Thoracic aorta (tissue), 2 donors: ENCODE data around the gene IL17D. TPM values are rescaled to one million over a fixed set of nuclear protein-coding genes. Genes with fewer than 3 reads are reported as not detected.
A peak's percentile ranks its signal among the peaks of the same experiment; 100 is the strongest.

Source experiments
- ATAC-seq: fragments of 150-250 bp; one replicate; pipeline ENCODE4 v1.8.0; 2017; ENCODE audit warnings: low read depth; ENCODE audit not compliant: insufficient number of reproducible peaks, low FRiP score
- DNase-seq: peaks from one replicate; pipeline ENCODE4 v3.0.0-alpha.2; 2020; ENCODE audit warnings: low spot score
- H3K27ac ChIP-seq, 2 donors: fragments of 200-600 bp; sonication (generic); 1 replicate in 1 of 2; 2 replicates in 1 of 2; pipeline ENCODE4 v1.5.1; 2016; ENCODE audit warnings: mild to moderate bottlenecking in 2 of 2, moderate library complexity in 2 of 2
- H3K27me3 ChIP-seq: fragments of 200-600 bp; sonication (generic); replicated peaks from 2 replicates; pipeline ENCODE4 v1.6.0; 2016; ENCODE audit warnings: mild to moderate bottlenecking; ENCODE audit not compliant: insufficient read depth
- H3K36me3 ChIP-seq: fragments of 200-600 bp; sonication (generic); one replicate; pipeline ENCODE4 v1.5.1; 2016
- H3K4me1 ChIP-seq, 2 donors: fragments of 200-600 bp; sonication (generic); 1 replicate in 1 of 2; 2 replicates in 1 of 2; pipeline versions ENCODE4 v1.5.1 to v1.6.0; 2016; ENCODE audit warnings: low read depth in 2 of 2, mild to moderate bottlenecking in 1 of 2; ENCODE audit not compliant: control insufficient read depth in 1 of 2
- H3K4me3 ChIP-seq: fragments of 200-600 bp; sonication (generic); 2 replicates; pipeline ENCODE4 v1.5.1; 2016; ENCODE audit warnings: mild to moderate bottlenecking
- H3K9me3 ChIP-seq: fragments of 200-600 bp; sonication (generic); 2 replicates; pipeline ENCODE4 v1.5.1; 2016
- CTCF ChIP-seq: fragments of 200-600 bp; sonication (generic); IDR thresholded peaks from one replicate; pipeline ENCODE4 v1.5.1; 2019; ENCODE audit warnings: antibody characterized with exemption
- total RNA-seq, 2 donors: library from RNA; depleted of rRNA; stranded (reverse); fragments of >200 nt; gene quantifications; one replicate each; pipeline versions ENCODE4 v1.1.0 to v1.2.3, GENCODE V29; 2016

Gene IL17D
- total RNA-seq, 2 donors from 2014 or later: 6.6 to 10.3 TPM

GRCh38 chr13:20708216-20708615 lies 4.7 kb downstream of the IL17D start:
- Histone ChIP-seq H3K4me3 (no peak overlapping the region), H3K27me3 (no peaks in the 10 kb centered on the region), H3K27ac (peak overlapping the region; percentile 35 to 61), H3K9me3 (no peaks in the 10 kb centered on the region), H3K36me3 (no peaks in the 10 kb centered on the region), H3K4me1 (peaks cover 8 to 39% of the 10 kb centered on the region in 2 donors)
- ATAC-seq (no peak), DNase-seq (no peak)
- TF ChIP-seq CTCF: no peak

GRCh38 chr13:20709369-20709768 lies 5.9 kb downstream of the IL17D start:
- no peaks in the 10 kb centered on the region for H3K36me3 ChIP-seq
- peaks cover 16 to 51% of the 10 kb centered on the region in 2 donors for H3K4me1 ChIP-seq
- no peaks in the 10 kb centered on the region for H3K9me3 ChIP-seq
- DNase-seq: no peak
- no peak for ATAC-seq
- H3K27me3 ChIP-seq: no peaks in the 10 kb centered on the region
- no peak for TF ChIP-seq CTCF
- peak overlapping the region; percentile 5 for H3K4me3 ChIP-seq
- peak overlapping the region; percentile 35 to 71 for H3K27ac ChIP-seq

- Histone ChIP-seq H3K4me3 (no peak overlapping the region), H3K36me3 (no peaks in the 10 kb centered on the region), H3K4me1 (peaks cover 20 to 52% of the 10 kb centered on the region in 2 donors), H3K27ac (peak overlapping the region; percentile 35 to 71), H3K27me3 (no peaks in the 10 kb centered on the region), H3K9me3 (no peaks in the 10 kb centered on the region)
- no peak for TF ChIP-seq CTCF
- no peak for ATAC-seq
- no peak for DNase-seq
These were observed 6.3 kb downstream of the IL17D start for GRCh38 chr13:20709782-20710181.

GRCh38 chr13:20711301-20712044 lies 8.0 kb downstream of the IL17D start:
- no peaks in the 10 kb centered on the region for H3K27me3 ChIP-seq
- H3K4me1 ChIP-seq: peaks cover 21 to 57% of the 10 kb centered on the region in 2 donors
- no peaks in the 10 kb centered on the region for H3K36me3 ChIP-seq
- ATAC-seq (no peak), DNase-seq (no peak)
- no peak overlapping the region for H3K27ac ChIP-seq
- TF ChIP-seq CTCF: no peak
- H3K9me3 ChIP-seq: no peaks in the 10 kb centered on the region
- H3K4me3 ChIP-seq: no peak overlapping the region

GRCh38 chr13:20713014-20713376 lies 9.5 kb downstream of the IL17D start:
- no peak for TF ChIP-seq CTCF
- Histone ChIP-seq H3K27me3 (no peaks in the 10 kb centered on the region), H3K4me3 (peak overlapping the region; percentile 67), H3K9me3 (no peaks in the 10 kb centered on the region), H3K27ac (peak overlapping the region; percentile 85 to 88), H3K36me3 (no peaks in the 10 kb centered on the region), H3K4me1 (peaks cover 21 to 57% of the 10 kb centered on the region in 2 donors)
- ATAC-seq (no peak), DNase-seq (no peak)
